ENCODE results near the gene OSBP2. TPM values are rescaled to one million over a fixed set of nuclear protein-coding genes. Genes with fewer than 3 reads are reported as not detected.
"Not testable (repeated sequence)": the region's sequence is repeated elsewhere in the genome, so short reads cannot be mapped to it uniquely, and the experiment has no call there.

OSBP2 gene
- total and polyA plus RNA-seq, 10 donors: 0.38 to 41.4 (median 6.5) TPM

GRCh38 chr22:30671071-30671470 is 23.6 kb upstream of the OSBP2 start:
- no peak for TF ChIP-seq POLR2A (IDR thresholded peaks at IDR 0.05)
- no peak for TF ChIP-seq POLR2AphosphoS5 (IDR thresholded peaks at IDR 0.05)
- no peak for TF ChIP-seq CTCF (IDR thresholded peaks at IDR 0.05 in 8 of 11, conservative IDR thresholded peaks at IDR 0.05 in 3 of 11)
- no peaks in the 10 kb centered on the region for H3K36me3 ChIP-seq
- intact Hi-C loops (cut with DNase I; ENCODE audit: low total_unique reads): no loop called here
- 83 to 88% (median 85%) methylated on average over 3 of the region's 3 CpGs for WGBS, 5 donors
- H3K27me3 ChIP-seq (replicated peaks in 1 of 7): peaks cover 0 to 6% (median 0%) of the 10 kb centered on the region in 7 donors
- DNase-seq: no peak
- no peak overlapping the region for H3K27ac ChIP-seq
- H3K4me3 ChIP-seq: no peak overlapping the region
- peaks cover 5 to 24% (median 20%) of the 10 kb centered on the region in 6 donors for H3K4me1 ChIP-seq
- no peaks in the 10 kb centered on the region for H3K9me3 ChIP-seq

GRCh38 chr22:30673136-30673535 is 21.5 kb upstream of the OSBP2 start:
- H3K9me3 ChIP-seq: no peaks in the 10 kb centered on the region
- 77 to 86% (median 80%) methylated on average over 3 to 4 of the region's 4 CpGs for WGBS, 5 donors
- H3K36me3 ChIP-seq: no peaks in the 10 kb centered on the region
- DNase-seq: no peak
- intact Hi-C loops (cut with DNase I; ENCODE audit: low total_unique reads): no loop called here
- peaks cover 0 to 5% (median 4%) of the 10 kb centered on the region in 6 donors for H3K4me1 ChIP-seq
- H3K4me3 ChIP-seq: no peak overlapping the region
- TF ChIP-seq POLR2AphosphoS5 (IDR thresholded peaks at IDR 0.05) (no peak), POLR2A (IDR thresholded peaks at IDR 0.05) (no peak)
- H3K27me3 ChIP-seq (replicated peaks in 1 of 7): peaks cover 0 to 9% (median 0%) of the 10 kb centered on the region in 7 donors
- no peak overlapping the region for H3K27ac ChIP-seq

GRCh38 chr22:30674482-30674881 is 20.2 kb upstream of the OSBP2 start:
- Histone ChIP-seq H3K36me3 (no peaks in the 10 kb centered on the region), H3K4me1 (peaks cover 0 to 5% (median 0%) of the 10 kb centered on the region in 6 donors), H3K9me3 (no peaks in the 10 kb centered on the region), H3K27ac (no peak overlapping the region), H3K27me3 (replicated peaks in 1 of 7) (peaks cover 0 to 3% (median 0%) of the 10 kb centered on the region in 7 donors), H3K4me3 (no peak overlapping the region)
- 82 to 93% (median 90%) methylated on average over 3 to 6 of the region's 6 CpGs for WGBS, 5 donors
- intact Hi-C loops (cut with DNase I; ENCODE audit: low total_unique reads): no loop called here
- no peak for TF ChIP-seq POLR2A (IDR thresholded peaks at IDR 0.05)
- no peak for TF ChIP-seq POLR2AphosphoS5 (IDR thresholded peaks at IDR 0.05)
- no peak for TF ChIP-seq CTCF (IDR thresholded peaks at IDR 0.05 in 8 of 11, conservative IDR thresholded peaks at IDR 0.05 in 3 of 11)
- DNase-seq: no peak

GRCh38 chr22:30675436-30675835 is 19.2 kb upstream of the OSBP2 start:
- peaks cover 0 to 8% (median 2%) of the 10 kb centered on the region in 6 donors for H3K4me1 ChIP-seq
- 86 to 96% (median 90%) methylated on average over 9 of the region's 9 CpGs for WGBS, 5 donors
- H3K36me3 ChIP-seq: no peaks in the 10 kb centered on the region
- intact Hi-C loops (cut with DNase I; ENCODE audit: low total_unique reads): no loop called here
- DNase-seq: no peak
- no peaks in the 10 kb centered on the region for H3K9me3 ChIP-seq
- TF ChIP-seq CTCF (IDR thresholded peaks at IDR 0.05 in 8 of 11, conservative IDR thresholded peaks at IDR 0.05 in 3 of 11) (no peak), POLR2AphosphoS5 (IDR thresholded peaks at IDR 0.05) (no peak), POLR2A (IDR thresholded peaks at IDR 0.05) (no peak)
- no peak overlapping the region for H3K4me3 ChIP-seq
- H3K27ac ChIP-seq: no peak overlapping the region
- H3K27me3 ChIP-seq (replicated peaks in 1 of 7): peaks cover 0 to 3% (median 0%) of the 10 kb centered on the region in 7 donors

GRCh38 chr22:30676565-30676964 is 18.1 kb upstream of the OSBP2 start:
- H3K4me1 ChIP-seq: peaks cover 0 to 19% (median 5%) of the 10 kb centered on the region in 6 donors
- DNase-seq; intact Hi-C loops (cut with DNase I; ENCODE audit: low total_unique reads); H3K36me3 ChIP-seq; H3K9me3 ChIP-seq; H3K4me3 ChIP-seq; H3K27ac ChIP-seq; H3K27me3 ChIP-seq (replicated peaks in 1 of 7): not testable (repeated sequence)
- 72 to 93% (median 85%) methylated on average over 3 of the region's 3 CpGs for WGBS, 5 donors

- WGBS, 5 donors: 83 to 88% (median 84%) methylated on average over 12 of the region's 12 CpGs
- H3K4me1 ChIP-seq: peaks cover 0 to 19% (median 5%) of the 10 kb centered on the region in 6 donors
Measured at GRCh38 chr22:30679895-30680690, 14.6 kb upstream of the OSBP2 start.

More at GRCh38 chr22:30679895-30680690, 14.6 kb upstream of the OSBP2 start:
- H3K27ac ChIP-seq: peak overlapping the region in 4 of 8 donors; percentile 38 to 48 (median 45)
- H3K9me3 ChIP-seq; H3K36me3 ChIP-seq; DNase-seq; intact Hi-C loops (cut with DNase I; ENCODE audit: low total_unique reads); H3K4me3 ChIP-seq; H3K27me3 ChIP-seq (replicated peaks in 1 of 7): not testable (repeated sequence)
